Smooth muscle cell (in vitro differentiated cells): Measurements from ENCODE around the gene AGRP. TPM values are rescaled to one million over a fixed set of nuclear protein-coding genes. Genes with fewer than 3 reads are reported as not detected.

ENCODE experiments used
- DNase-seq: peaks from one replicate; lab custom pipeline; 2025; ENCODE audit not compliant: unreplicated experiment; lab: John Stamatoyannopoulos, UW
- H2AFZ ChIP-seq: fragments of 200-600 bp; sonication (generic); 2 replicates; pipeline ENCODE4 v1.6.0; 2016; ENCODE audit warnings: antibody characterized with exemption, low read depth, mild to moderate bottlenecking
- H3F3A ChIP-seq: fragments of 200-600 bp; sonication (generic); 2 replicates; pipeline ENCODE4 v1.6.0; 2017; ENCODE audit warnings: antibody characterized with exemption, low read depth
- H3K27ac ChIP-seq: fragments of 200-600 bp; sonication (generic); 2 replicates; pipeline ENCODE4 v1.5.1; 2016; ENCODE audit warnings: low read depth, mild to moderate bottlenecking
- H3K27me3 ChIP-seq: fragments of 200-600 bp; sonication (generic); 2 replicates; pipeline ENCODE4 v1.6.1; 2016; ENCODE audit warnings: low read depth, mild to moderate bottlenecking
- H3K36me3 ChIP-seq: fragments of 200-600 bp; sonication (generic); 2 replicates; pipeline ENCODE4 v1.5.1; 2016; ENCODE audit warnings: low read depth
- H3K4me1 ChIP-seq: fragments of 200-600 bp; sonication (generic); 2 replicates; pipeline ENCODE4 v1.5.1; 2016; ENCODE audit warnings: low read depth
- H3K4me2 ChIP-seq: fragments of 200-600 bp; sonication (generic); 2 replicates; pipeline ENCODE4 v1.6.0; 2016; ENCODE audit warnings: mild to moderate bottlenecking
- H3K4me3 ChIP-seq: fragments of 200-600 bp; sonication (generic); 2 replicates; pipeline ENCODE4 v1.5.1; 2016; ENCODE audit warnings: mild to moderate bottlenecking
- H3K79me2 ChIP-seq: fragments of 200-600 bp; sonication (generic); 2 replicates; pipeline ENCODE4 v1.6.0; 2016; ENCODE audit warnings: low read depth, mild to moderate bottlenecking
- H3K9ac ChIP-seq: fragments of 200-600 bp; sonication (generic); 2 replicates; pipeline ENCODE4 v1.6.0; 2016; ENCODE audit warnings: low read depth
- H3K9me3 ChIP-seq: fragments of 200-600 bp; sonication (generic); replicated peaks from 2 replicates; pipeline ENCODE4 v1.5.1; 2016; ENCODE audit warnings: low read depth
- H4K20me1 ChIP-seq: fragments of 200-600 bp; sonication (generic); 2 replicates; pipeline ENCODE4 v1.6.0; 2016; ENCODE audit warnings: low read depth
- CTCF ChIP-seq: fragments of 200-600 bp; sonication (generic); IDR thresholded peaks from 2 replicates; pipeline ENCODE4 v1.5.1; 2017; ENCODE audit warnings: borderline replicate concordance, mild to moderate bottlenecking, antibody characterized with exemption; ENCODE audit not compliant: insufficient read depth, poor library complexity, severe bottlenecking
- WGBS: methylation state at CpG from one replicate; pipeline ENCODE4 v1.1.7; 2016; ENCODE audit warnings: low lambda C conversion rate; 5-methylcytosine and 5-hydroxymethylcytosine counted together
- polyA plus RNA-seq: library from polyadenylated mRNA; unstranded; fragments of >200 nt; fragmentation: Nextera tagmentation; extraction: Ambion mirVana; gene quantifications from 2 replicates; pipeline ENCODE4 v1.2.1, GENCODE V29; 2016
- total RNA-seq: library from RNA; depleted of rRNA; stranded (reverse); fragments of >200 nt; gene quantifications from 2 replicates; pipeline ENCODE4 v1.2.3, GENCODE V29; 2014

Gene AGRP
- total and polyA plus RNA-seq, 2 experiments from 2014 or later: not detected

- TF ChIP-seq CTCF: no peak
- WGBS: 81% methylated on average over 7 of the region's 7 CpGs
- H3K4me2 ChIP-seq: no peak overlapping the region
- DNase-seq: no peak
- H3K4me1 ChIP-seq: no peaks in the 10 kb centered on the region
- no peak overlapping the region for H3K4me3 ChIP-seq
- H2AFZ ChIP-seq: no peak overlapping the region
- no peak overlapping the region for H3K9ac ChIP-seq
- no peaks in the 10 kb centered on the region for H3K27me3 ChIP-seq
- H3K9me3 ChIP-seq: no peaks in the 10 kb centered on the region
- peaks cover 20% of the 10 kb centered on the region for H3K79me2 ChIP-seq
- no peaks in the 10 kb centered on the region for H3K36me3 ChIP-seq
- H3F3A ChIP-seq: no peaks in the 10 kb centered on the region
- no peak overlapping the region for H3K27ac ChIP-seq
- H4K20me1 ChIP-seq: peaks cover 100% of the 10 kb centered on the region
These were observed 24.1 kb downstream of the AGRP start for GRCh38 chr16:67459066-67459860.

GRCh38 chr16:67458121-67458641, 25.2 kb downstream of the AGRP start:
- Histone ChIP-seq H4K20me1 (peaks cover 100% of the 10 kb centered on the region), H3K9ac (no peak overlapping the region), H3K36me3 (no peaks in the 10 kb centered on the region), H3K4me1 (no peaks in the 10 kb centered on the region), H3K4me2 (no peak overlapping the region), H3K27me3 (no peaks in the 10 kb centered on the region), H3K4me3 (no peak overlapping the region), H3K9me3 (no peaks in the 10 kb centered on the region), H2AFZ (no peak overlapping the region), H3K79me2 (peaks cover 14% of the 10 kb centered on the region), H3F3A (no peaks in the 10 kb centered on the region), H3K27ac (no peak overlapping the region)
- TF ChIP-seq CTCF: no peak
- no peak for DNase-seq
- 77% methylated on average over 6 of the region's 6 CpGs for WGBS

- no peak overlapping the region for H3K27ac ChIP-seq
- no peak for TF ChIP-seq CTCF
- no peaks in the 10 kb centered on the region for H3K4me1 ChIP-seq
- H3K27me3 ChIP-seq: no peaks in the 10 kb centered on the region
- no peaks in the 10 kb centered on the region for H3K9me3 ChIP-seq
- H3K9ac ChIP-seq: no peak overlapping the region
- no peaks in the 10 kb centered on the region for H3F3A ChIP-seq
- no peak overlapping the region for H2AFZ ChIP-seq
- peaks cover 12% of the 10 kb centered on the region for H3K79me2 ChIP-seq
- H3K4me3 ChIP-seq: no peak overlapping the region
- H4K20me1 ChIP-seq: peaks cover 98% of the 10 kb centered on the region
- no peak overlapping the region for H3K4me2 ChIP-seq
- WGBS: 73% methylated on average over 7 of the region's 7 CpGs
- no peak for DNase-seq
- H3K36me3 ChIP-seq: no peaks in the 10 kb centered on the region
These were observed 25.7 kb downstream of the AGRP start for GRCh38 chr16:67457611-67458010.
